BJ (cell line): Measurements from ENCODE around the gene FGFR3. TPM values are rescaled to one million over a fixed set of nuclear protein-coding genes. Genes with fewer than 3 reads are reported as not detected.

ENCODE experiments used
- CTCF ChIA-PET: fragments of 350-600 bp; formaldehyde crosslinking; extraction: SDS; loops from one replicate; lab custom pipeline; 2021; ENCODE audit warnings: antibody characterized with exemption, inconsistent platforms; lab: Yijun Ruan, JAX
- POLR2A ChIA-PET: fragments of 300-600 bp; sonication (Branson Sonifier 250); formaldehyde crosslinking; extraction: SDS; loops from one replicate; lab custom pipeline; 2021; ENCODE audit warnings: antibody characterized with exemption; lab: Charles Lee
- DNase-seq: peaks from one replicate; pipeline ENCODE4 v3.0.0-alpha.2; 2011; ENCODE audit warnings: low read depth
- H3K27me3 ChIP-seq: 2 replicates; pipeline ENCODE4 v1.6.0; 2011; ENCODE audit warnings: low read length; ENCODE audit not compliant: control insufficient read depth, insufficient read depth
- H3K36me3 ChIP-seq: 2 replicates; pipeline ENCODE4 v1.5.1; 2011; ENCODE audit warnings: low read length; ENCODE audit not compliant: control insufficient read depth, insufficient read depth
- H3K4me3 ChIP-seq: 2 replicates; pipeline ENCODE4 v1.5.1; 2011; ENCODE audit warnings: low read depth, mild to moderate bottlenecking, control low read depth, low read length
- polyA plus RNA-seq: library from polyadenylated mRNA; depleted of rRNA; stranded (reverse); fragments of >200 nt; gene quantifications from 2 replicates; pipeline ENCODE4 v1.2.3, GENCODE V29; 2011
- TF ChIP-seq, protein P1 (sequence below): IDR thresholded peaks from 2 replicates; pipeline ENCODE4 v1.5.1; 2011; ENCODE audit warnings: low read depth, mild to moderate bottlenecking, control low read depth, inconsistent platforms, low read length, moderate library complexity; ENCODE audit not compliant: insufficient read depth

The FGFR3 gene
- polyA plus RNA-seq, 1 experiment = 1.0 TPM

DNA sequence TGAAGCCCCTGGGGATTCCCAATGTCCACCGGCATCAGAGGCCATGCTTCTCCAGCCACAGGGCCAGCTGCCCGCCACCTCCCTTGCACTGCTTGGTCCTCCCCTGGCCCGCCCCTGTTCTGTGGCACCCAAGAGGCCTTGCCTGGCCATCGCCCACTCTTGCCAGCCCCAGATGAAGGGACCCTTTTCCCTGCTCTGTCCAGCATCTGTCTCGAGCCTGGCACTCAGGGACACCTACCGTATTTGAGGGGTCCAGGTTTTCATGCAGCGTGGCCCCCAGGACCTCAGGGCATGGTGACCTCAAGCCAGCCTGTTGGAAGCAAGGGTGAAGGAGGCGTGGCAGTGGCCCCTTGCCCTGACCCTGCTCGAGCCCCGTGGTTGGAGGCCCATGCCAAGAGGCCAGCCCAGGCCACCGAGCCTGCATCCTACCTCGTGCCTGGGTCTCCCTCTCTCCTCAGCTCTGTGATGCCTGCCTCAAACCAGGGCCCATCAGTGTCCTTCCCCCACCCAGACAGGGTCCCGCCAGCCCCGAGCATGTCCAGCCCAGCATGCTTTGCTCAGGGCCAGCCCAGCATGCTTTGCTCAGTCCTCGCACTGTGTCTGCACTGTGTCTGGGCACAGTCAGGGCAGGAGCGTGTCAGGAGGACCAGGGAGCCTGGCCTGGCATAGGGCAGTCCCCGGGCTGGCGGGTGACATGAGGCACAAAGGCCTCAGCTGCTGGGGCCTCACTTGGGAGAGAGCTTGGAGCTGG, 14.3 kb upstream of the FGFR3 start:
- Histone ChIP-seq H3K27me3 (peaks cover 2% of the 10 kb centered on the region; the same call in 1 of the 2 replicates), H3K36me3 (no peaks in the 10 kb centered on the region), H3K4me3 (no peak overlapping the region)
- ChIA-PET POLR2A (no interaction called here), CTCF (interaction anchor here (1.1 kb wide), 1 partner anchor 9 kb away, joined by 4 read pairs; no protein-coding TSS in a partner anchor)
- DNase-seq = no peak
- TF ChIP-seq, protein P1, sequence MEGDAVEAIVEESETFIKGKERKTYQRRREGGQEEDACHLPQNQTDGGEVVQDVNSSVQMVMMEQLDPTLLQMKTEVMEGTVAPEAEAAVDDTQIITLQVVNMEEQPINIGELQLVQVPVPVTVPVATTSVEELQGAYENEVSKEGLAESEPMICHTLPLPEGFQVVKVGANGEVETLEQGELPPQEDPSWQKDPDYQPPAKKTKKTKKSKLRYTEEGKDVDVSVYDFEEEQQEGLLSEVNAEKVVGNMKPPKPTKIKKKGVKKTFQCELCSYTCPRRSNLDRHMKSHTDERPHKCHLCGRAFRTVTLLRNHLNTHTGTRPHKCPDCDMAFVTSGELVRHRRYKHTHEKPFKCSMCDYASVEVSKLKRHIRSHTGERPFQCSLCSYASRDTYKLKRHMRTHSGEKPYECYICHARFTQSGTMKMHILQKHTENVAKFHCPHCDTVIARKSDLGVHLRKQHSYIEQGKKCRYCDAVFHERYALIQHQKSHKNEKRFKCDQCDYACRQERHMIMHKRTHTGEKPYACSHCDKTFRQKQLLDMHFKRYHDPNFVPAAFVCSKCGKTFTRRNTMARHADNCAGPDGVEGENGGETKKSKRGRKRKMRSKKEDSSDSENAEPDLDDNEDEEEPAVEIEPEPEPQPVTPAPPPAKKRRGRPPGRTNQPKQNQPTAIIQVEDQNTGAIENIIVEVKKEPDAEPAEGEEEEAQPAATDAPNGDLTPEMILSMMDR = no peak

DNA sequence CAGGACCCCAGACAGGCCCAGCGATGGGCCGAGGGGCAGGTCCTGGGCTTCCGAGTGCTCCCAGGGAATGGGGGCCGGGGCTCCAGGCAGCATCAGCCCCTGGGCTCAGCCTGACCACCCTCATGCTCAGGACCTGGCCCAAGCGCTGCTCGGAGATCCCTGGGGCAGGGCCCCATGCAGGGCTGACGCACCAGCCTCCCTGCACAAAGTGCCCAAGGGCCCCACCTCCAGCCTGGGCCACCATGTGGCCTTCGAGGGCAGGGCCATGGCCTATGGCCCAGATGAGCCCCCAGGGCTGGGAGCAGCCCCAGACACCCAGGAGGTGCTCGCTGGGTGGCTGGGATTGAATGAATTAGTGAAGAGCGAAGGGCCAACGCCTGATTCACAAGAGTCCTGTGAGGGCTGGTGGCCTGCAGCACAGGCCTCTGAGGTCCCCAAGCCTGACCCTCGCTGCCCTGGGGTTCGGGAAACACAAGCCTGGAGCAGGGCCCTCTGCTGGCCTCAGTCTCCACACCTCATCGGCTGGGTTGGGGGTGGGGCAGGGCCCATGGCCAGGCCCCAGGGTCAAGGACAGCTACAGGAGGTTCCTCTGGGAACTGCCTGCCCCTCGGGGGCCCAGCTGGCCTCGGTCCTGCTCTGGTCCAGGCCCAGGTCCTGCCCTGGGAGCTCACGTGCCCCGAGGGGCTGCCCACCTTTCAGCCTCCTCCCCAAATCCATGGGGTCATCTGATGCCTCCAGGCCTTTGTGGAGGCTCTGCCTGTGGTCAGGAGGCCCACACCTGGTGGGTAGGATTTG, 13.3 kb upstream of the FGFR3 start:
- ChIA-PET POLR2A (no interaction called here), CTCF (no interaction called here)
- Histone ChIP-seq H3K27me3 (peaks cover 2% of the 10 kb centered on the region; the same call in 1 of the 2 replicates), H3K36me3 (no peaks in the 10 kb centered on the region), H3K4me3 (no peak overlapping the region)
- no peak for DNase-seq
- TF ChIP-seq, protein P1 = no peak

DNA sequence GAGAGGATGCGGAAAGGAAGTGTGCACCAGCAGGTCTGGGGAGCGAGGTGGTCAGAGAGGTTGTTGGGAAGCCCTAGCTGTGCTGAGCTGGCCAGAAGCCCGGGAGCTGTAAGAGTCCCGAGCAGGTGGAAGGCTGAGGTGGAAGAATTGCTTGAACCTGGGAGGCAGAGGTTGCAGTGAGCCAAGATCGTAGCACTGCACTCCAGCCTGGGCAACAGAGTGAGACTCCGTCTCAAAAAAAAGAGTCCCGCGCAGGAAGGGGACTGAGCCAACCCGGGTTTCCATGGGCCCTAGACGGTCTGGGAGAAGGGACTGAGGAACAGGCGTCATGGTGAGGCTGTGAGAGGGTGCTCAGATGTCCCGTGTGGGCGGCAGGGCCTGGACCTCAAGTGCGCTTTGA, 12.7 kb upstream of the FGFR3 start:
- no peaks in the 10 kb centered on the region for H3K36me3 ChIP-seq
- no peak for DNase-seq
- TF ChIP-seq, protein P1 = no peak
- peaks cover 2% of the 10 kb centered on the region; the same call in 1 of the 2 replicates for H3K27me3 ChIP-seq
- no peak overlapping the region for H3K4me3 ChIP-seq
- CTCF ChIA-PET = no interaction called here
- POLR2A ChIA-PET = no interaction called here

DNA sequence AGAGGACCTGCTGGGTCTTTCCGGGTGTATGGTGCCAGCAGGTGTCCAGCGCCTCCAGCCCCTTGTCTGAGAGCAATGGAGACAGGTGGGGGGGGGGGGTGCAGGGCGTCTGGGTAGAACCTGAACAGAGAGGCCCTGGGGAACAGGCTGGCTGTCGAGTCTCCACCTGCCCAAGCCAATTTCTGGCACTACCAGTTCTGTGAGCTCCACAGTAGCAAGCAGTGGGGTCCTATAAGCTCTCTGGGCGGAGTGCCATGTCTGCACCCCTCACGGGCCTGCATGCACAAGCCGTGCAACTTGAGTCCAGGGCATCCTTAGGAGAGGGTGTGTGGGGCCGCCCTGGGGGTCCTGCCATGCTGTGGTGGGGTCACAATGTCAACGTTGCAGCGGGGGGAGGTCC, 10.1 kb upstream of the FGFR3 start:
- no peak for DNase-seq
- TF ChIP-seq, protein P1 = no peak
- ChIA-PET CTCF (interaction anchor here (0.6 to 1.0 kb wide), 2 partner anchors 30 to 424 kb away, joined by 3 to 4 read pairs; no protein-coding TSS in a partner anchor), POLR2A (no interaction called here)
- Histone ChIP-seq H3K36me3 (no peaks in the 10 kb centered on the region), H3K4me3 (no peak overlapping the region), H3K27me3 (peaks cover 2% of the 10 kb centered on the region; the same call in 1 of the 2 replicates)

DNA sequence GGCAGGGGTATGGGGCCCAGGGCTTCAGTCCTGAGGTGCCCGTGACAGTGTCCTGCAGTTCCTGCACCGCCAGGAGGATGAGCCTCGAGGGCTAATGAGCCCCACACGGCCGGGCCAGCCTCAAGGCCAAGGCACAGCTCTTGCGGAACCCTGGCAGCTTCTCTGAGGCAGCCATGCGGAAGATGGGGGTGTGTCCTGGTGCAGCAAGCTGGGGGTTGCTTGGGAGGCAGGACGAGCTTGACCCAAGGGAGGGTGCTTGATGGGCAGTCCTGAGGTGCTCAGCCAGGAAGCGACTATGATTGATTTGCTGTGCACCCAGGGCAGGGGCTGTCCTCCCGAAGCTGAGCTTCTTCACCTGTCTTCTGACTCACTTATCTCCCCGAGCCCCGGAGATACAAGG, 9.1 kb upstream of the FGFR3 start:
- Histone ChIP-seq H3K4me3 (no peak overlapping the region), H3K36me3 (no peaks in the 10 kb centered on the region), H3K27me3 (peaks cover 2% of the 10 kb centered on the region; the same call in 1 of the 2 replicates)
- ChIA-PET CTCF (interaction anchor here (2.7 kb wide), 1 partner anchor 26 kb away, joined by 10 read pairs; no protein-coding TSS in a partner anchor), POLR2A (no interaction called here)
- TF ChIP-seq, protein P1 = no peak
- no peak for DNase-seq
